ENCODE measurements around the gene MGLL. TPM values are rescaled to one million over a fixed set of nuclear protein-coding genes. Genes with fewer than 3 reads are reported as not detected.
A peak's percentile ranks its signal among the peaks of the same experiment; 100 is the strongest.

MGLL gene
- total RNA-seq, 1 donor from 2014 or later, result 36.4 TPM

GRCh38 chr3:127835993-127836882 lies 13.9 kb upstream of the MGLL start:
- no peak for DNase-seq

DNA sequence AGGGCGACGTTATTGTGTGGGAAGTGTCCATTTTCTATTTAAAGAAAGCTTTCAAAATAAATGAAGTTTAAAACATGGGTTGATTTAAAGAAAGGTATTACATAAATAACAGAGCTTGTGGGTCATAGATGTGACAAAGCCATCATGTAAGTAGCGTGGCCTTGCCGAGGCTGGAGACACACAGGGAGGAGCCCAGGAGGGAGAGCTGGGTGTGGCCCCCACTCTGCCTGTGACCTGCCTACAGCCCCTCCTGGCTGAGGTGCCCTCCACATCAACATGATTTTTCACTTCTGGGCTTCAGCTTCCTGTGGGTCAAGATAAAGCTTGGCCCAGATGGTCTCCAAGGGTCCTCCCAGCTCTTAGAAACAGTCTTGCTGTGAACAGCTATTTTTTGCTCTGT lies 12.5 kb upstream of the MGLL start:
- DNase-seq, result no peak

GRCh38 chr3:127833281-127834032 lies 11.1 kb upstream of the MGLL start:
- no peak for DNase-seq

DNA sequence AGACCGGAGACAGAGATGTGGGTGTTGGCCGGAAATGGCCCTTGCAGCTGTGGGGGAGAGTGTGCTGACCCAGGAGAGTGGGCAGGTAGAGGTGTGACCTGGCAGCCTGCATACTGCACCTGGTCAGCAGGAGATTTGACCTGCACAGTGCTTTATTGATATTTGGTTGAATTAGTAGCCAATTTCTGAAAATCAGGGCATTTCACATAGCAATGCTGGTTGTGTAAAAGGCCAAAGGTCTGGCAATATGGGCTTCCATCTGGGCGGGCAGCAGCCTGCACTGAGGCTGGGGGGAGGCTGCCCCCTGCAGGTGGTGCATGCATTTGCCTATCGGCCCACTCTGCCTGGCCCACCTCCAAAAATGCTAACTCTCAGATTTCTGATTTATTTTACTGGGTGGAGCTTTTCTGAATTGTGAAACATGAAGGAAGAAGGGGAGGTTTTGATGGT lies 9.4 kb upstream of the MGLL start:
- no peak for DNase-seq

GRCh38 chr3:127829537-127829936 lies 7.2 kb upstream of the MGLL start:
- no peak for DNase-seq

- DNase-seq, result no peak
Observed at GRCh38 chr3:127827808-127828207, 5.5 kb upstream of the MGLL start.

GRCh38 chr3:127825756-127826155 lies 3.4 kb upstream of the MGLL start:
- no peak for DNase-seq

GRCh38 chr3:127824151-127824825 lies 2.0 kb upstream of the MGLL start:
- DNase-seq, result no peak

- no peak for DNase-seq
Observed at GRCh38 chr3:127823426-127823857, 1.1 kb upstream of the MGLL start.

GRCh38 chr3:127822682-127823425 lies 539 bp upstream of the MGLL start:
- DNase-seq, result peak; percentile 52

DNA sequence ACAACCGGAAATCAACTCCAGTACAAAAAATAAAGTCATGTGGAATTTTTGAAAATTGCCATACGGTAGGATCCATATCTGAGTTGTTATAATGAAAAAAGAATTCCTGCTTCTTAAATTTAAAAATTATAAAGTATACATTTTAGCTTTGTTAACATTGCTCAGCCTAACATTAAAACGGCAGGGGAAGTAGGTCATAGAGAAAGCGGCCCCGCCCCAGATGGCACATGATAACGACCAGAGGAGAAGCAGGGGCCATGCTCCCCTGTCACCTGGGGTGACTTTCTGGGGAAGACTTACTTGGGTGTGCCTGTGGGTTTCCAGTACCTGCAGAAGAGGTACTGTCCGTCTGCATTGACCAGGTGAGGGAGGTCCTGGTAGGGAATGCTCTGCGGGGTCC lies 921 bp downstream of the MGLL start:
- no peak for DNase-seq

- peak; percentile 44 for DNase-seq
Observed at GRCh38 chr3:127820826-127821313, 1.4 kb downstream of the MGLL start.

DNA sequence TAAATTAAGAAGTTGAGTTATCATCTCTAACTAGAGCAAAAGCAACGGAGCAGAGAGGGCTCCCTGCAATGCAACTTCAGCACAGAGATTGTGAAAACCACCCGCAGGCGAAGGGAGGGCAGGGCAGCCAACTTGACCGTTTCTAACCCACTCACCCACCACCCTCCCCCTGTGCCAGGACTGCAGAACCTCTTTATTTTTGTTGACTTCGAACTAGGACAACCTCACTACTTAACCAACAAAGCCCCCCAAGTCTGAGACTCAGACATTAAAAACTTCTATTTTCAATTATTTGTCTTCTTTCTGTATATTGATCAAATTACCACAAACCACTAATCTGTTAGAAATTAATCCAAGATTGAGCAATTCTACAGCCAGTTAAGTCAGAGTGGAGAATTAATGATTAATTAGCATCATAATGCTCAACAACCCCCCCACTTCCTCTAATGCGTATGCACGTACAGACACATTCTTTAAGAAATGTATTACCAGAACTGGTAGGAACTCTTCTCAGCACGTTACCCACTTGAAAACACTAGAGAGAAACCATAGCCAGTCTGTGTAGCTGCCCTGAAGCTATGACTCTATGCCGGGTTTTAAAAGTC lies 2.0 kb downstream of the MGLL start:
- no peak for DNase-seq

GRCh38 chr3:127819656-127820055 lies 2.7 kb downstream of the MGLL start:
- no peak for DNase-seq

- no peak for DNase-seq
Observed at GRCh38 chr3:127819086-127819485, 3.2 kb downstream of the MGLL start.

DNA sequence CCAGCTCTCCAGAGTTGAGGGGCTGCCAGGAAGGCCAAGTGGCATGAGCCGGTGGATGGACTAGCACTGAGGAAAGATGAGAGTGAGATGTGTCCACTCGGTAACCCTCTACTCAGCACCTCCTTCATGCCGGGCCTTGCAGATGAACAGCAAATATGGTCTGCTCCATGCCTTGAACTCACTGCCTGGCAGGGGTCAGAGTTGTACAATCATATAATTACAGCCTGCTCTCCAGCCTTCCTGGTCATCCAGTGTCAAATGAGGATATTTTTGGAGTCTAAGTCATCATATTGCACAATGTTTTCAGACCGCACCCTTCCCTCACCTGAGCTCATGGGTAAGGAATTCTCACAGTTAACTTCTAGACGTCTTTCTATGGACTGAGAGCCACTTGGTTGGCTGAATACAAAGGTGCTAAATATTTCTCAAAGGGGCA lies 4.9 kb downstream of the MGLL start:
- DNase-seq, result no peak

DNA sequence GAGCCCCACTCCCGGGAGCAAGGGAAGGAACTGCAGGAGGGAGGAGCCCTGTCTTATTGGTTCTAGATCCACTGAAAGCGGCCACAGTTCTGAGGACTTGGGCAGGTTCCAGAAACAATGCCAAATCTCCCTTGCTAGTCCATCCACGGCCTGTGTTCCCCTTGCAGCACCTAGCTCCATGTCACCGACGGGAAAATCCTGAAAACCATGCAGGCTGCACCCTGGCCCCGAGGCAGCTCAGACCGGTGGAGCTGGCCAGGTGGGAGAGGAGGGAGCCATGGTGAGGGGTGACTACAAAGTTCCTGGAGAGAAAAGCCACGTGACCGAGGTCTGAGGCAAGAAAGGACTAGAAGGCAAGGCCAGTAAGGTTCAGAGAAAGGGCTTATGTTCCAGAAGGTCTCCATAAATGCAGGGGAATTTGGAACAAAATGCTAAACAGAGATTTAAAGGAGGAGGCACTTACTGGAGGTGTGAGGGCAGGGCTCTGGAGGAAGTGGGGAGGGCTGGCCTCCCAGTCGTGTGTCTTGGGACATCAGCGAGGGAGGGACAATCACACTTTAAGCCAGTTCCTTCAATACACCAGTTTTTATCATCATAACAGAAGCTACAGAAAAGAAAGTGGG lies 5.4 kb downstream of the MGLL start:
- no peak for DNase-seq

DNA sequence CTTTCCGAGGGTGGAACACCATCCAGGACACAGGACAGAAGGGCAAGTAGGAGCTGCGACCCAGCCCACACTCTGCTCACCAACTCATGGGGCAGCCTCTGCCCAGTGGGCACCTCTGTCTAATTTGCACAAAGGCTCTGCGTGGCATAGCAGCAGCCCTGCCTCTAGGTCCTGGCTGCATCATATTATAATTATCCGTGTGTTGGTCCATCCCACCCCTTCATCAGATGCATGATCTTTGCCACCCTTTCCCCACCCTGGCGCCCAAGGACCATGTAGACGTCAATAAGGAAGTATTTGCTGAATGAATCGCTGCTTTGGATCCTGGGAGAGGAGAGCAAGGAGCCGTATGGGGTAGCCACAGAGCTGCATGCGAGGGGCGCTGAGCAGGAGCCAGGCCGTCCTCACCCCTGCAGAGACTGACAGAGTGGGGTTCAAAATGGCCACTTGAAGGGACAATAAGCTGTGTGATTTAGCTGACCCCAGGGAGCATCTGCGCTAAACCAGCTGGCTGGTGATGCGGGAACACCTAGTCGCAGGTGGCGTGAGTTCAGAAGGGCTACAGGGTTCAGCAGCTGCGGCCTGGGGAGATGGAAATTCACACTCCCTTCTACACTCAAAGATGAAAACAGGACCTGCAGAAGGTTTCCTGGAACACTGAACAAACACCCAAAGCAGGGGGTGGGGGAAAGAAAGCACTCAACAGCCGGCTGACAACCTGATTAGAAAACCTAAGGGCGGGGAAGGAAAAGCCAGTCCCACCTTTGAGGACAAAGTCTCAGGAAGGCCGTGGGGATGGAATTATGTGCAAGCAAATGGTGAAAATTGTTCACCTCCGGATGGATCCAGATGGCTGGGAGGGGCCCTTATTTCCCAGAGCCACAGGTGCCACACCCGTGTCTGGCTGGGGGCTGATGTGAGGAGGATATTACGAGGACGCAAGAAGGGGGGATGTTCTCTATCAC lies 6.4 kb downstream of the MGLL start:
- DNase-seq, result no peak

DNA sequence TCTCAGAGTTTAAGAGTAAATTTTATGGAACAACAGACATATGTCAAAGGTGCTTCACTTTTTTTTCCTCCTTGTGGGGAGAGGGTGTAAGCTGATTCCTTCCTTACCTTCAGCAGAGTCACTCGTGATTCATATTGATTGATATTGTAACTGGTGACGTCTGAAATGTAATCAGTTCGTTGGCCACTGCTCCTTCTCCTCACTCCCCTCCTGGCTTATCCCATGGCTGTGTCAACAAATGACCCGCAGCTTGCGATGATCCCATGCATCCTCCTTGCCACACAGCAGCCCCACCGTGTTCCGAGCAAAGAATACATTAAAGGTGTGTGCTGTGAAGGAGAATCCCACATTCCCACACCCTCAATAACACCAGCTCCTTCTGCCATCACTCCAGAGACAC lies 7.3 kb downstream of the MGLL start:
- DNase-seq, result no peak

DNA sequence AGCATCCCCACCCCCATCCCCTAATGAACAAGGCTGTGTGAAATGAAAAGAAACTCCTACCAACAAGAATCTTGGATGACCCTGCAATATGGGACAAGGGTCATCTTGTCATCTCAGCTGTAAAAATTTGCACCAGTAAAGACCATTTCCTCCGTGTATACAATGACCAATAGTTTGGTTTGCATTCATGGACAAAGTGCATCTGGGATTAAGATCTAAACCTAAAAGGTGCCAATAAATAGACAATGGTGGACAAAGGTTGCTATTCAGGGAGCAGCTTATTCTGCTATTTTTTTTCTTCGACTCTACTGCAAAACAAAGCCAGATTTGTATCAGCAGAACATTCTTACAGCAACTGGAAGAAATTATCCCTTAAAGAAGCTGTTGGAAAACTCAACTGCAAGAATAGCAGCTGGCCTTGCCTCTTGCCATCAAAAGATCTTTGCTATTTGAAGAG lies 8.0 kb downstream of the MGLL start:
- DNase-seq, result peak; percentile 61
